K562 (cell line): ENCODE results near the gene ZNF490. TPM values are rescaled to one million over a fixed set of nuclear protein-coding genes. Genes with fewer than 3 reads are reported as not detected.

Experiments
- ATF6 ChIP-seq: sonication (generic); formaldehyde crosslinking; IDR thresholded peaks from 2 replicates; pipeline ENCODE4 v1.4.0; 2020; ENCODE audit warnings: mild to moderate bottlenecking, missing genetic modification reagents
- CCNT2 ChIP-seq: IDR thresholded peaks from 2 replicates; pipeline ENCODE4 v1.6.1; 2011; ENCODE audit warnings: borderline replicate concordance, low read depth, mild to moderate bottlenecking, moderate library complexity, mixed read lengths, low read length; ENCODE audit not compliant: insufficient read length; ENCODE audit errors: extremely low read depth
- CHD4 ChIP-seq: fragments of 200-600 bp; sonication (generic); IDR thresholded peaks from 3 replicates; pipeline ENCODE4 v1.6.1; 2012; ENCODE audit warnings: low read depth, mild to moderate bottlenecking, mixed read lengths, low read length, inconsistent platforms; ENCODE audit not compliant: insufficient read depth, insufficient replicate concordance, poor library complexity, severe bottlenecking
- COPS2 ChIP-seq: fragments of 450-650 bp; conservative IDR thresholded peaks from 2 replicates; pipeline ENCODE4 v1.6.1; 2016; ENCODE audit warnings: mild to moderate bottlenecking, moderate library complexity
- ESRRA ChIP-seq: fragments of 450-650 bp; IDR thresholded peaks from 2 replicates; pipeline ENCODE4 v1.6.1; 2014; ENCODE audit warnings: low read depth, mild to moderate bottlenecking, moderate library complexity, borderline replicate concordance
- NEUROD1 ChIP-seq: fragments of 150-350 bp; IDR thresholded peaks from 2 replicates; pipeline ENCODE4 v1.6.1; 2014; ENCODE audit warnings: borderline replicate concordance, low read length, low read depth; ENCODE audit not compliant: partially characterized antibody
- REST ChIP-seq, 2 experiments: fragments of 450-650 bp; formaldehyde crosslinking in 1 of 2; IDR thresholded peaks; 2 replicates each; pipeline versions ENCODE4 v1.4.0 to v1.6.1; 2014 to 2020; ENCODE audit warnings: mild to moderate bottlenecking in 2 of 2, borderline replicate concordance in 1 of 2, low read depth in 1 of 2
- TAF1 ChIP-seq: IDR thresholded peaks from 2 replicates; pipeline ENCODE4 v1.6.1; 2011; ENCODE audit warnings: mild to moderate bottlenecking, low read length, moderate library complexity; ENCODE audit not compliant: insufficient read depth, control insufficient read depth, severe bottlenecking; ENCODE audit errors: extremely low read depth
- TBP ChIP-seq: optimal IDR thresholded peaks from 2 replicates; pipeline ENCODE3; 2011; ENCODE audit warnings: low read depth, low read length, improper control_type of control experiment
- ZFP1 ChIP-seq: fragments of 450-650 bp; formaldehyde crosslinking; IDR thresholded peaks from 2 replicates; pipeline ENCODE4 v1.4.0; 2020; ENCODE audit warnings: mild to moderate bottlenecking, mixed read lengths
- ZNF134 ChIP-seq: fragments of 250-450 bp; sonication (Bioruptor Pico); conservative IDR thresholded peaks from 2 replicates; pipeline ENCODE4 v1.4.0; 2020
- ZNF57 ChIP-seq: fragments of 450-650 bp; formaldehyde crosslinking; IDR thresholded peaks from 2 replicates; pipeline ENCODE4 v1.4.0; 2020; ENCODE audit warnings: mild to moderate bottlenecking, moderate library complexity
- ZNF639 ChIP-seq, 2 experiments: fragments of 200-800 bp in 1 of 2; sonication (Bioruptor generic) in 1 of 2; sonication (generic) in 1 of 2; formaldehyde crosslinking in 1 of 2; IDR thresholded peaks in 1 of 2; conservative IDR thresholded peaks in 1 of 2; 2 replicates each; pipeline versions ENCODE4 v1.5.0 to v1.6.1; 2016 to 2020; ENCODE audit warnings: missing compliant biosample characterization in 1 of 2, missing genetic modification characterization in 1 of 2, missing genetic modification reagents in 1 of 2
- polyA plus RNA-seq, 8 experiments: library from polyadenylated mRNA; depleted of rRNA in 4 of 8; stranded (reverse) in 5 of 8; unstranded in 3 of 8; fragments of >200 nt; fragmentation: Nextera tagmentation in 2 of 8; fragmentation: Illumina TruSeq in 1 of 8; extraction: Ambion mirVana in 2 of 8; extraction: Trizol in 1 of 8; gene quantifications; 2 replicates each; pipeline versions ENCODE4 v1.2.1 to v1.2.3, GENCODE V29; 2011 to 2014; ENCODE audit warnings: inconsistent platforms in 1 of 8, missing spikeins in 1 of 8
- total RNA-seq, 7 experiments: library from RNA; depleted of rRNA in 6 of 7; stranded (reverse); fragments of >200 nt in 6 of 7; fragmentation: Illumina TruSeq in 2 of 7; extraction: Trizol in 2 of 7; gene quantifications; 2 replicates each; pipeline versions ENCODE4 v1.2.1 to v1.2.3, GENCODE V29; 2011 to 2021; ENCODE audit warnings: low replicate concordance in 1 of 7

The ZNF490 gene
- total and polyA plus RNA-seq, 9 of the 15 experiments (the other 6 are each of a cell fraction or from before 2014, with no cell fraction given) = 0.90 to 8.3 (median 4.4) TPM

- TF ChIP-seq REST (IDR thresholded peaks at IDR 0.05; ENCODE audit: borderline replicate concordance) = peak; percentile 99
- 0 out of 2 replicates have a peak, but pooled peaks have one; percentile 42 for TF ChIP-seq REST (CRISPR knock-in tag; IDR thresholded peaks at IDR 0.05; ENCODE audit: low read depth)
- no peak for TF ChIP-seq ZNF57
- peak; percentile 94 for TF ChIP-seq NEUROD1
- TF ChIP-seq ZNF134 (CRISPR knock-in tag) = no peak
- peak; percentile 78 for TF ChIP-seq TAF1
- TF ChIP-seq CCNT2 = peak; percentile 57
- TF ChIP-seq CHD4 = no peak
- no peak for TF ChIP-seq COPS2
- TF ChIP-seq ATF6 (CRISPR knock-in tag) = 0 out of 2 replicates have a peak, but pooled peaks have one; percentile 35
- TF ChIP-seq ZNF639 (CRISPR knock-in tag; conservative IDR thresholded peaks at IDR 0.05 in 1 of 2, IDR thresholded peaks at IDR 0.05 in 1 of 2) = peak in 1 of 2 experiments; percentile 75; a peak in 1 of 4 replicates
- TF ChIP-seq ESRRA = peak; percentile 86; the same call in 1 of the 2 replicates
- no peak for TF ChIP-seq ZFP1
- TF ChIP-seq TBP = peak; percentile 78
These were observed 59.4 kb downstream of the ZNF490 start, which contains the start of gene ZNF564 (continued) for GRCh38 chr19:12551060-12551832.
